ENCODE measurements around the gene COG2.

Gene COG2

DNA sequence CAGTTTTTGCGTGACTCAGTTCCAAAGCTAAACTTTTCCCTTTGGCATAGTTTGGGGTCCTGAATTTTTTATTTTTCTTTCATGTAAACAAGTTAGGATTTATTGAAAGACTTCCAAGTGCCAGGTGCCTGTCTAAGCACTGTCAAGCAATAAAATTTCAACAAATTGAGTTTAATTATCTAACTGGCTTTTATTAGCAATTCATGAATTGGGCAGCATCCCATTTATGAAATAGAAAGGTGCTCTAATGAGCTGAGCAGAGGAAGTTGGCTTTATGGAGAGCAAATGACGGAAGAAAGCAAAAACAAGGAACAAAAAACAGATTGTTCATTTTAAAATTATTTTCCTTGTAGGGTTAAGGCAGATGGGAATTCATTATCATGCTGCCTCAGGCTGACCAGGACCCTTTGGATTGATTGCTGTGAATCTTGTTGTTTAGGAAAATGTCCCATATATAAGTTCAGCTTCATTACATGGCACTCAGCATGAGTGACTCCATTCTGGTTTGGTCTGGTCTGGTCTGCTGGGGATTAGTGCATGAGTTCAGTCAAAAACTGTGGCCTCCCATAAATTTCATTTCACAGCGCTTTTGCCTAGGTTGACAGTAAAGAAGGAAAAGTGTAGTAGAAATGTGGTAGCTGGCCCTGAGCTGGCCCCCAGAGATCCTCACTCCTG lies 21.5 kb upstream of the COG2 start:
- Histone ChIP-seq H3K4me3 (ENCODE audit: low read length) (no peak overlapping the region), H3K56ac (ENCODE audit: low read length) (no peak overlapping the region), H3K4ac (ENCODE audit: low read depth, low read length) (no peak overlapping the region), H4K8ac (ENCODE audit: low read depth, low read length) (no peak overlapping the region), H2AK5ac (ENCODE audit: low read length) (no peak overlapping the region), H2BK5ac (ENCODE audit: low read length) (no peak overlapping the region), H4K5ac (ENCODE audit: low read length) (no peak overlapping the region), H3K27me3 (ENCODE audit: insufficient read depth, low read length, poor library complexity) (no peaks in the 10 kb centered on the region), H3K79me2 (ENCODE audit: control insufficient read depth, insufficient read depth, low read length) (no peaks in the 10 kb centered on the region), H3K4me1 (ENCODE audit: control insufficient read depth, low read depth, low read length) (no peaks in the 10 kb centered on the region), H3K36me3 (ENCODE audit: control insufficient read depth, insufficient read depth, low read length) (no peaks in the 10 kb centered on the region), H3K4me2 (ENCODE audit: low read length) (no peak overlapping the region), H2BK15ac (replicated peaks; ENCODE audit: low read depth) (no peak overlapping the region), H3K79me1 (ENCODE audit: low read length) (no peaks in the 10 kb centered on the region), H3K27ac (ENCODE audit: low read depth, low read length) (no peak overlapping the region), H3K18ac (ENCODE audit: low read length) (no peak overlapping the region), H3K9ac (ENCODE audit: low read length) (no peak overlapping the region), H3K23ac (ENCODE audit: low read length) (no peak overlapping the region), H2BK120ac (ENCODE audit: low read depth, low read length) (no peak overlapping the region)
- WGBS (ENCODE audit: extremely low coverage, insufficient coverage, low lambda C conversion rate), result no CpG with 5 or more reads among the region's 3 CpGs
- no peak for DNase-seq

DNA sequence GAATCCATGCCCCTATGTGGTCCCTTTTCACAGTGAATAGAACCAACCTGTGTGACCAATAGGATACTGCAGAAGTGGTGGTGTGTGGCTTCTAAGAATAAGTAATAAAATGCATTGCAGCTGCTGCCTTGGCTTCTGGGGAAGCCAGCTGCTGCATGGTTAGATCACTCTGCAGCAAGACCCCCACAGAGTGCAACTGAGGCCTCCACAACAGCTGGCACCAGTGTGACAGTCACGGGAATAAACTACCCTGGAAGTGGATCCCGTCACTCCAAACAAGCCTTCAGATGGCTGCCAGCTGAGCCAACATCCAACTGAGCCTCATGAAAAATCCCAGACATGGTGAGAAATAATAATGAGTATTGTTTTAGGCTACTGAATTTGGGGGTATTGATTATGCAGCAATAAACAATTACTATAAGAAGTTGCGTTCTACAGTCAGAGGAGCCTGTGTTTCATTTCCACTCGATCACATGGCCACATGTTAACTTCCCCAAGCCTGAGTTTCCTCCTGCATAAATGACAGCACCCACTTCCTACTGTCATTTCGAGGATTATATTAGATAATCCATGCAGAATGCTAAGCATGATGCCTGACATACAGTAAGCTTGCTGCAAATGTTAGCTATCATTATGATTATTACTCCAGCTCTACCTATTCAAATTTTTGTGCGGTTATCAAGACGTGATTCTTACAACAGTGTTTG lies 20.8 kb upstream of the COG2 start:
- H3K27ac ChIP-seq (ENCODE audit: low read depth, low read length), result no peak overlapping the region
- H3K56ac ChIP-seq (ENCODE audit: low read length), result no peak overlapping the region

GRCh38 chr1:230622151-230622550 lies 20.1 kb upstream of the COG2 start:
- H3K27ac ChIP-seq (ENCODE audit: low read depth, low read length), result no peak overlapping the region
- WGBS (ENCODE audit: extremely low coverage, insufficient coverage, low lambda C conversion rate), result no CpG with 5 or more reads among the region's 4 CpGs
- H2BK5ac ChIP-seq (ENCODE audit: low read length), result no peak overlapping the region
- H3K56ac ChIP-seq (ENCODE audit: low read length), result no peak overlapping the region
- no peaks in the 10 kb centered on the region for H3K27me3 ChIP-seq (ENCODE audit: insufficient read depth, low read length, poor library complexity)
- H3K4me2 ChIP-seq (ENCODE audit: low read length), result no peak overlapping the region
- DNase-seq, result no peak
- no peak overlapping the region for H2BK120ac ChIP-seq (ENCODE audit: low read depth, low read length)
- H3K79me2 ChIP-seq (ENCODE audit: control insufficient read depth, insufficient read depth, low read length), result no peaks in the 10 kb centered on the region
- H3K4me3 ChIP-seq (ENCODE audit: low read length), result no peak overlapping the region
- no peaks in the 10 kb centered on the region for H3K79me1 ChIP-seq (ENCODE audit: low read length)
- no peak overlapping the region for H2AK5ac ChIP-seq (ENCODE audit: low read length)
- H3K9ac ChIP-seq (ENCODE audit: low read length), result no peak overlapping the region
- H4K8ac ChIP-seq (ENCODE audit: low read depth, low read length), result no peak overlapping the region
- H3K18ac ChIP-seq (ENCODE audit: low read length), result no peak overlapping the region
- no peaks in the 10 kb centered on the region for H3K36me3 ChIP-seq (ENCODE audit: control insufficient read depth, insufficient read depth, low read length)
- H3K4me1 ChIP-seq (ENCODE audit: control insufficient read depth, low read depth, low read length), result no peaks in the 10 kb centered on the region
- no peak overlapping the region for H4K5ac ChIP-seq (ENCODE audit: low read length)
- no peak overlapping the region for H3K23ac ChIP-seq (ENCODE audit: low read length)
- no peak overlapping the region for H3K4ac ChIP-seq (ENCODE audit: low read depth, low read length)
- no peak overlapping the region for H2BK15ac ChIP-seq (replicated peaks; ENCODE audit: low read depth)

More for the DNA sequence above, 20.8 kb upstream of the COG2 start:
- no peak overlapping the region for H2BK15ac ChIP-seq (replicated peaks; ENCODE audit: low read depth)
- no peak overlapping the region for H3K4ac ChIP-seq (ENCODE audit: low read depth, low read length)
- no peak overlapping the region for H3K4me3 ChIP-seq (ENCODE audit: low read length)
- H4K5ac ChIP-seq (ENCODE audit: low read length), result no peak overlapping the region
- H3K4me1 ChIP-seq (ENCODE audit: control insufficient read depth, low read depth, low read length), result no peaks in the 10 kb centered on the region
- no peak overlapping the region for H2BK5ac ChIP-seq (ENCODE audit: low read length)
- no peak overlapping the region for H3K4me2 ChIP-seq (ENCODE audit: low read length)
- no CpG with 5 or more reads among the region's 7 CpGs for WGBS (ENCODE audit: extremely low coverage, insufficient coverage, low lambda C conversion rate)
- no peaks in the 10 kb centered on the region for H3K27me3 ChIP-seq (ENCODE audit: insufficient read depth, low read length, poor library complexity)
- no peaks in the 10 kb centered on the region for H3K36me3 ChIP-seq (ENCODE audit: control insufficient read depth, insufficient read depth, low read length)
- H3K79me2 ChIP-seq (ENCODE audit: control insufficient read depth, insufficient read depth, low read length), result no peaks in the 10 kb centered on the region
- H3K18ac ChIP-seq (ENCODE audit: low read length), result no peak overlapping the region
- H2AK5ac ChIP-seq (ENCODE audit: low read length), result no peak overlapping the region
- H3K9ac ChIP-seq (ENCODE audit: low read length), result no peak overlapping the region
- no peak overlapping the region for H2BK120ac ChIP-seq (ENCODE audit: low read depth, low read length)
- H4K8ac ChIP-seq (ENCODE audit: low read depth, low read length), result no peak overlapping the region
- H3K23ac ChIP-seq (ENCODE audit: low read length), result no peak overlapping the region
- no peak for DNase-seq
- H3K79me1 ChIP-seq (ENCODE audit: low read length), result no peaks in the 10 kb centered on the region

DNA sequence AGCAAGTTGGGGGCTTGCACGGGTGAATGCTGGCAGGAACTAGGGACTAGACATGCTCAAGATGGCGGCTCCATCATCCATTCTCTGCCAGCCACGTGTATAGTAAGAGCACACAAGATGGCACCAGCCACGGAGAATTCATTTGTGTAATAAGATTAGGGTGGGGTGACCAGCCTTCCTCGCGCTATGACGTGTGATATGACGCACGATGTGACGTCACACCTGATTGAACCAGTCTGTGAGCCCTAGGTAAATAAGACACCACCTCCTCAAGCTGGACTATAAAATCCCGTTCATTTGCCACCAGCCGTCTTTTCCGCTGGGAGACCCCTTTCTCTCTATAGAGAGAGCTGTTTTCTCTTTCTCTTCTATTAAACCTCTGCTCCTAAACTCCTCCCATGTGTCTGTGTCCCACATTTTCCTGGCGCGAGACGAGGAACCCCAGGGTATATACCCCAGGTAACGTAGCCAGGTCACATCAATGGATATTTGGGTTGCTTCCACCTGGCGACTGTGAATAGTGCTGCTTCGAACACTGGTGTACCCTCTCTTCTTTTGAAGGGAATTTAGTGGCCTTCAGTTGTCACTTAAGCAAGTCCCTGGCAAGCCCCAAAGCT lies 18.1 kb upstream of the COG2 start:
- H3K4me1 ChIP-seq (ENCODE audit: control insufficient read depth, low read depth, low read length), result no peaks in the 10 kb centered on the region
- H4K8ac ChIP-seq (ENCODE audit: low read depth, low read length), result no peak overlapping the region
- H4K5ac ChIP-seq (ENCODE audit: low read length), result no peak overlapping the region
- H2AK5ac ChIP-seq (ENCODE audit: low read length), result no peak overlapping the region
- no peak overlapping the region for H3K27ac ChIP-seq (ENCODE audit: low read depth, low read length)
- no peak overlapping the region for H3K4me3 ChIP-seq (ENCODE audit: low read length)
- H3K23ac ChIP-seq (ENCODE audit: low read length), result no peak overlapping the region
- DNase-seq, result no peak
- no CpG with 5 or more reads among the region's 19 CpGs for WGBS (ENCODE audit: extremely low coverage, insufficient coverage, low lambda C conversion rate)
- no peak overlapping the region for H2BK5ac ChIP-seq (ENCODE audit: low read length)
- no peak overlapping the region for H3K18ac ChIP-seq (ENCODE audit: low read length)
- no peaks in the 10 kb centered on the region for H3K79me1 ChIP-seq (ENCODE audit: low read length)
- H3K56ac ChIP-seq (ENCODE audit: low read length), result no peak overlapping the region
- H2BK15ac ChIP-seq (replicated peaks; ENCODE audit: low read depth), result no peak overlapping the region
- H3K27me3 ChIP-seq (ENCODE audit: insufficient read depth, low read length, poor library complexity), result no peaks in the 10 kb centered on the region
- H3K4ac ChIP-seq (ENCODE audit: low read depth, low read length), result no peak overlapping the region
- no peak overlapping the region for H3K9ac ChIP-seq (ENCODE audit: low read length)
- no peak overlapping the region for H3K4me2 ChIP-seq (ENCODE audit: low read length)
- no peaks in the 10 kb centered on the region for H3K36me3 ChIP-seq (ENCODE audit: control insufficient read depth, insufficient read depth, low read length)
- no peak overlapping the region for H2BK120ac ChIP-seq (ENCODE audit: low read depth, low read length)
- no peaks in the 10 kb centered on the region for H3K79me2 ChIP-seq (ENCODE audit: control insufficient read depth, insufficient read depth, low read length)

- Histone ChIP-seq H4K5ac (ENCODE audit: low read length) (no peak overlapping the region), H3K4ac (ENCODE audit: low read depth, low read length) (no peak overlapping the region), H2BK5ac (ENCODE audit: low read length) (no peak overlapping the region), H3K36me3 (ENCODE audit: control insufficient read depth, insufficient read depth, low read length) (no peaks in the 10 kb centered on the region), H3K79me2 (ENCODE audit: control insufficient read depth, insufficient read depth, low read length) (no peaks in the 10 kb centered on the region), H3K79me1 (ENCODE audit: low read length) (no peaks in the 10 kb centered on the region), H3K56ac (ENCODE audit: low read length) (no peak overlapping the region), H3K27ac (ENCODE audit: low read depth, low read length) (no peak overlapping the region), H3K9ac (ENCODE audit: low read length) (no peak overlapping the region), H3K4me3 (ENCODE audit: low read length) (no peak overlapping the region), H3K27me3 (ENCODE audit: insufficient read depth, low read length, poor library complexity) (no peaks in the 10 kb centered on the region), H2BK15ac (replicated peaks; ENCODE audit: low read depth) (no peak overlapping the region), H3K18ac (ENCODE audit: low read length) (no peak overlapping the region), H3K4me1 (ENCODE audit: control insufficient read depth, low read depth, low read length) (no peaks in the 10 kb centered on the region), H4K8ac (ENCODE audit: low read depth, low read length) (no peak overlapping the region), H2AK5ac (ENCODE audit: low read length) (no peak overlapping the region), H3K23ac (ENCODE audit: low read length) (no peak overlapping the region), H3K4me2 (ENCODE audit: low read length) (no peak overlapping the region), H2BK120ac (ENCODE audit: low read depth, low read length) (no peak overlapping the region)
- DNase-seq, result no peak
- WGBS (ENCODE audit: extremely low coverage, insufficient coverage, low lambda C conversion rate), result no CpG with 5 or more reads among the region's 2 CpGs
Measured at GRCh38 chr1:230626232-230626631, 16.0 kb upstream of the COG2 start.
